H9 (cell line): ENCODE data around the gene PCGF2. TPM values are rescaled to one million over a fixed set of nuclear protein-coding genes. Genes with fewer than 3 reads are reported as not detected.

Experiments
- DNase-seq: peaks from one replicate; pipeline ENCODE4 v3.0.0-alpha.2; 2017
- H2AFZ ChIP-seq: one replicate; pipeline ENCODE4 v1.6.1; 2013; ENCODE audit warnings: mild to moderate bottlenecking, low read length, control low read depth, moderate library complexity
- H2AK5ac ChIP-seq: 2 replicates; pipeline ENCODE4 v1.6.1; 2013; ENCODE audit warnings: low read length, control low read depth, mixed read lengths; ENCODE audit not compliant: insufficient read length
- H2BK120ac ChIP-seq: one replicate; pipeline ENCODE4 v1.6.1; 2013; ENCODE audit warnings: low read depth, mild to moderate bottlenecking, low read length, control low read depth, inconsistent platforms; ENCODE audit not compliant: poor library complexity, severe bottlenecking
- H2BK12ac ChIP-seq: 2 replicates; pipeline ENCODE4 v1.6.1; 2013; ENCODE audit warnings: low read length, control low read depth, mixed read lengths, low read depth; ENCODE audit not compliant: insufficient read length
- H2BK15ac ChIP-seq: 2 replicates; pipeline ENCODE4 v1.6.1; 2013; ENCODE audit warnings: low read depth, low read length, control low read depth
- H2BK20ac ChIP-seq: one replicate; pipeline ENCODE4 v1.6.1; 2013; ENCODE audit warnings: low read depth, mild to moderate bottlenecking, low read length, control low read depth, inconsistent platforms; ENCODE audit not compliant: poor library complexity, severe bottlenecking
- H2BK5ac ChIP-seq: 2 replicates; pipeline ENCODE4 v1.6.1; 2013; ENCODE audit warnings: low read length, control low read depth, mixed read lengths; ENCODE audit not compliant: insufficient read length
- H3K14ac ChIP-seq: 2 replicates; pipeline ENCODE4 v1.6.1; 2013; ENCODE audit warnings: low read length, control low read depth; ENCODE audit not compliant: insufficient read depth
- H3K18ac ChIP-seq: 2 replicates; pipeline ENCODE4 v1.6.1; 2013; ENCODE audit warnings: low read depth, mild to moderate bottlenecking, mixed read lengths, low read length, control low read depth; ENCODE audit not compliant: insufficient read length
- H3K23ac ChIP-seq: 2 replicates; pipeline ENCODE4 v1.6.1; 2013; ENCODE audit warnings: low read length, control low read depth, mixed read lengths, low read depth; ENCODE audit not compliant: insufficient read length
- H3K23me2 ChIP-seq: 2 replicates; pipeline ENCODE4 v1.6.1; 2013; ENCODE audit warnings: low read depth, mild to moderate bottlenecking, mixed read lengths, low read length, control low read depth; ENCODE audit not compliant: insufficient read length, poor library complexity, severe bottlenecking
- H3K27ac ChIP-seq: 2 replicates; pipeline ENCODE4 v1.5.1; 2013; ENCODE audit warnings: low read length, control low read depth, mixed read lengths, low read depth; ENCODE audit not compliant: insufficient read length
- H3K27me3 ChIP-seq: 2 replicates; pipeline ENCODE4 v1.6.1; 2013; ENCODE audit warnings: low read length, control low read depth, inconsistent platforms; ENCODE audit not compliant: insufficient read depth
- H3K4ac ChIP-seq: 2 replicates; pipeline ENCODE4 v1.6.1; 2013; ENCODE audit warnings: low read depth, mild to moderate bottlenecking, control low read depth, inconsistent platforms, low read length, moderate library complexity
- H3K4me1 ChIP-seq: 2 replicates; pipeline ENCODE4 v1.6.1; 2013; ENCODE audit warnings: low read length, control low read depth, inconsistent platforms; ENCODE audit not compliant: insufficient read depth
- H3K4me2 ChIP-seq: 2 replicates; pipeline ENCODE4 v1.6.1; 2013; ENCODE audit warnings: low read length, control low read depth, mixed read lengths; ENCODE audit not compliant: insufficient read length, insufficient read depth
- H3K56ac ChIP-seq: 2 replicates; pipeline ENCODE4 v1.6.1; 2013; ENCODE audit warnings: low read depth, mild to moderate bottlenecking, mixed read lengths, low read length, control low read depth; ENCODE audit not compliant: insufficient read length
- H3K79me1 ChIP-seq: 2 replicates; pipeline ENCODE4 v1.6.1; 2013; ENCODE audit warnings: low read depth, mild to moderate bottlenecking, moderate library complexity, low read length, control low read depth, inconsistent platforms; ENCODE audit not compliant: insufficient read depth, poor library complexity, severe bottlenecking
- H3K79me2 ChIP-seq: 2 replicates; pipeline ENCODE4 v1.6.1; 2013; ENCODE audit warnings: low read length, control low read depth, inconsistent platforms; ENCODE audit not compliant: insufficient read depth
- H3K9ac ChIP-seq: 2 replicates; pipeline ENCODE4 v1.6.1; 2013; ENCODE audit warnings: low read length, control low read depth, mixed read lengths; ENCODE audit not compliant: insufficient read length; ENCODE audit errors: extremely low read depth
- H3K9me3 ChIP-seq: one replicate; pipeline ENCODE4 v1.6.1; 2013; ENCODE audit warnings: low read depth, low read length, inconsistent platforms; ENCODE audit not compliant: control insufficient read depth
- H3T11ph ChIP-seq: one replicate; pipeline ENCODE4 v1.6.1; 2013; ENCODE audit warnings: mild to moderate bottlenecking, low read length, control low read depth, inconsistent platforms
- H4K20me1 ChIP-seq: one replicate; pipeline ENCODE4 v1.6.1; 2013; ENCODE audit not compliant: control insufficient read depth, insufficient read length, insufficient read depth
- H4K5ac ChIP-seq: 2 replicates; pipeline ENCODE4 v1.6.1; 2013; ENCODE audit warnings: low read depth, mild to moderate bottlenecking, mixed read lengths, low read length, control low read depth; ENCODE audit not compliant: insufficient read length
- H4K8ac ChIP-seq: replicated peaks from 2 replicates; pipeline ENCODE4 v1.6.1; 2013; ENCODE audit warnings: low read length, control low read depth, mixed read lengths, low read depth; ENCODE audit not compliant: insufficient read length
- H4K91ac ChIP-seq: 2 replicates; pipeline ENCODE4 v1.6.1; 2013; ENCODE audit warnings: low read depth, mild to moderate bottlenecking, moderate library complexity, mixed read lengths, low read length, control low read depth; ENCODE audit not compliant: insufficient read length
- H3K27ac Mint-ChIP-seq, 3 experiments: 2 replicates in 2 of 3; 3 replicates in 1 of 3; pipeline ENCODE4 v1.8.0; 2020 to 2021; ENCODE audit warnings: mixed read lengths in 3 of 3, mild to moderate bottlenecking in 1 of 3, moderate library complexity in 1 of 3
- H3K27me3 Mint-ChIP-seq: 2 replicates; pipeline ENCODE4 v1.8.0; 2021; ENCODE audit warnings: low read depth, mild to moderate bottlenecking, moderate library complexity, mixed read lengths
- H3K36me3 Mint-ChIP-seq, 3 experiments: 2 replicates in 2 of 3; 3 replicates in 1 of 3; pipeline ENCODE4 v1.8.0; 2020 to 2021; ENCODE audit warnings: low read depth in 3 of 3, mixed read lengths in 3 of 3; ENCODE audit not compliant: insufficient read depth in 1 of 3
- H3K4me1 Mint-ChIP-seq, 2 experiments: 2 replicates each; pipeline ENCODE4 v1.8.0; 2020; ENCODE audit warnings: mixed read lengths in 2 of 2
- H3K4me3 Mint-ChIP-seq, 2 experiments: 2 replicates in 1 of 2; 3 replicates in 1 of 2; pipeline ENCODE4 v1.8.0; 2020 to 2021; ENCODE audit warnings: mild to moderate bottlenecking in 2 of 2, mixed read lengths in 2 of 2, moderate library complexity in 1 of 2
- H3K9me3 Mint-ChIP-seq, 2 experiments: 2 replicates in 1 of 2; 3 replicates in 1 of 2; pipeline ENCODE4 v1.8.0; 2020; ENCODE audit warnings: mild to moderate bottlenecking in 2 of 2, mixed read lengths in 2 of 2, moderate library complexity in 1 of 2
- WGBS: extraction: QIAGEN DNeasy Blood & Tissue Kit; methylation state at CpG from one replicate; pipeline ENCODE4 v1.1.7; 2013; ENCODE audit warnings: missing lambda C conversion rate, low lambda C conversion rate, mixed read lengths; ENCODE audit not compliant: insufficient read length; ENCODE audit errors: extremely low coverage; 5-methylcytosine and 5-hydroxymethylcytosine counted together
- total RNA-seq: library from RNA; stranded (reverse); gene quantifications from 2 replicates; pipeline ENCODE4 v1.2.1, GENCODE V29; 2021
- TF ChIP-seq, protein P1 (sequence below): fragments of 200-600 bp; sonication (generic); conservative IDR thresholded peaks from 3 replicates; pipeline ENCODE4 v1.8.0; 2021; ENCODE audit warnings: antibody characterized with exemption, mild to moderate bottlenecking

PCGF2 gene
- total RNA-seq, 1 experiment from 2014 or later = 106 TPM

DNA sequence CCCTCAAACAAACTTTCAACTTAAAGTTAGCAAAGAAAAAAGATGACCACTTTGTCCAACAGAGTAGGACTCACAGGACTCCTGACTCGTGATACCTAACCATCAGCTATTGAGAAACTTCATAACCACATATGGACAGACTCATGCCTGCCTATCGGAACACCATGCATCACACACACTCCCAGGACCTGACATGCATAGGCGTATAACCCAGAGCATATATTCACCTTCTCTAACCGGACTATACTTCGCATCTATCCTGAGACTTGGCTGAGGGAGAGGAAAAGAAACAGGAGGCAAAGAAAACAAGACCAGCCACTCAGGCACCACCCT lies 49.0 kb upstream of the PCGF2 start:
- Histone ChIP-seq H3K9me3 (no peaks in the 10 kb centered on the region), H4K5ac (no peak overlapping the region), H3K18ac (no peak overlapping the region), H3K27ac (no peak overlapping the region), H3T11ph (no peak overlapping the region), H3K4me1 (no peaks in the 10 kb centered on the region; the same call in 1 of the 2 replicates), H3K4ac (no peak overlapping the region), H3K79me1 (peaks cover 3% of the 10 kb centered on the region), H2BK120ac (no peak overlapping the region), H2BK5ac (no peak overlapping the region), H4K91ac (no peak overlapping the region), H2BK20ac (no peak overlapping the region), H3K27me3 (no peaks in the 10 kb centered on the region), H2BK15ac (no peak overlapping the region), H2AFZ (no peak overlapping the region), H3K56ac (no peak overlapping the region), H3K9ac (no peak overlapping the region), H3K23ac (no peak overlapping the region), H3K4me2 (peak overlapping the region; percentile 90), H3K23me2 (peaks cover 5% of the 10 kb centered on the region), H4K8ac (no peak overlapping the region), H2BK12ac (no peak overlapping the region), H3K79me2 (peaks cover 26% of the 10 kb centered on the region; the same call in 1 of the 2 replicates), H3K14ac (no peak overlapping the region), H4K20me1 (no peaks in the 10 kb centered on the region), H2AK5ac (no peak overlapping the region)
- peaks cover 0 to 3% of the 10 kb centered on the region in 2 experiments; a peak in 1 of 5 replicates for H3K9me3 Mint-ChIP-seq
- H3K4me3 Mint-ChIP-seq = peak overlapping the region; percentile 52 to 98; a peak in 4 of 5 replicates
- TF ChIP-seq, protein P1, sequence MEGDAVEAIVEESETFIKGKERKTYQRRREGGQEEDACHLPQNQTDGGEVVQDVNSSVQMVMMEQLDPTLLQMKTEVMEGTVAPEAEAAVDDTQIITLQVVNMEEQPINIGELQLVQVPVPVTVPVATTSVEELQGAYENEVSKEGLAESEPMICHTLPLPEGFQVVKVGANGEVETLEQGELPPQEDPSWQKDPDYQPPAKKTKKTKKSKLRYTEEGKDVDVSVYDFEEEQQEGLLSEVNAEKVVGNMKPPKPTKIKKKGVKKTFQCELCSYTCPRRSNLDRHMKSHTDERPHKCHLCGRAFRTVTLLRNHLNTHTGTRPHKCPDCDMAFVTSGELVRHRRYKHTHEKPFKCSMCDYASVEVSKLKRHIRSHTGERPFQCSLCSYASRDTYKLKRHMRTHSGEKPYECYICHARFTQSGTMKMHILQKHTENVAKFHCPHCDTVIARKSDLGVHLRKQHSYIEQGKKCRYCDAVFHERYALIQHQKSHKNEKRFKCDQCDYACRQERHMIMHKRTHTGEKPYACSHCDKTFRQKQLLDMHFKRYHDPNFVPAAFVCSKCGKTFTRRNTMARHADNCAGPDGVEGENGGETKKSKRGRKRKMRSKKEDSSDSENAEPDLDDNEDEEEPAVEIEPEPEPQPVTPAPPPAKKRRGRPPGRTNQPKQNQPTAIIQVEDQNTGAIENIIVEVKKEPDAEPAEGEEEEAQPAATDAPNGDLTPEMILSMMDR = no peak
- no peaks in the 10 kb centered on the region; the same call in 1 of the 2 replicates for H3K27me3 Mint-ChIP-seq
- WGBS = no CpG with 5 or more reads among the region's 5 CpGs
- peaks cover 19 to 50% (median 35%) of the 10 kb centered on the region in 3 experiments for H3K36me3 Mint-ChIP-seq
- peak overlapping the region in 1 of 3 experiments; percentile 14; a peak in 1 of 7 replicates for H3K27ac Mint-ChIP-seq
- H3K4me1 Mint-ChIP-seq = peaks cover 25 to 28% of the 10 kb centered on the region in 2 experiments
- no peak for DNase-seq
